NCI-H345 treated with DMSO at 0.1 percent for 48 hours (cell line): ENCODE measurements around the gene CDH13.

Experiments
- DNase-seq: peaks from one replicate; lab custom pipeline; 2025; ENCODE audit not compliant: unreplicated experiment; lab: John Stamatoyannopoulos, UW

The CDH13 gene

DNA sequence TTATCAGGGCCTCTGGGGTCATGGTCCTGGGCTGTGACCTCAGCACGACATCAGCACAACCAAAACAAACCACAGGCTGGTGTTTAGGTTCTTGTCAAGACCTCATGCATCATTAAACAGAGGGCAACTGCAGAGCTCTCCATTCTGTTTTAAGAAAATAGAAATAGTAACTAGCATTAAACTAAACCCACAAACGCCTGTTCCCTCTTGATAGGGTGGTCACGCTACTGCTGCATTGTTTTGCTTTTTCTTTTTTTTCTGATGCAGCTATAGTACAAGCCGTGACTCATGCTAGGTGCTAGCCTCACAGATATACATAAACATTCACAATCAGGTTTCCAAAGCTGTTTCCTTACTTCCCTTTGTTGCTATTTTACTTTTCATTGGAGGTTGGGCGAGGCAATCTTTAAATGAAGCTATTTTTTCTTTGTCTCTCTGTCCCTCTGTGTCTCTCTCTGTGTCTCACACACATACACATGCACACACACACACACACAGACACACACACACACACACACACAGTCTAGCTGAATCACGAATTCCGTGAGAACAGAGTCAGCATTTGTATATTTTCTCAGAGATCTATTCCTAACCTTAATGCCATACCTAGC lies 310.3 kb downstream of the CDH13 start:
- DNase-seq, result no peak

DNA sequence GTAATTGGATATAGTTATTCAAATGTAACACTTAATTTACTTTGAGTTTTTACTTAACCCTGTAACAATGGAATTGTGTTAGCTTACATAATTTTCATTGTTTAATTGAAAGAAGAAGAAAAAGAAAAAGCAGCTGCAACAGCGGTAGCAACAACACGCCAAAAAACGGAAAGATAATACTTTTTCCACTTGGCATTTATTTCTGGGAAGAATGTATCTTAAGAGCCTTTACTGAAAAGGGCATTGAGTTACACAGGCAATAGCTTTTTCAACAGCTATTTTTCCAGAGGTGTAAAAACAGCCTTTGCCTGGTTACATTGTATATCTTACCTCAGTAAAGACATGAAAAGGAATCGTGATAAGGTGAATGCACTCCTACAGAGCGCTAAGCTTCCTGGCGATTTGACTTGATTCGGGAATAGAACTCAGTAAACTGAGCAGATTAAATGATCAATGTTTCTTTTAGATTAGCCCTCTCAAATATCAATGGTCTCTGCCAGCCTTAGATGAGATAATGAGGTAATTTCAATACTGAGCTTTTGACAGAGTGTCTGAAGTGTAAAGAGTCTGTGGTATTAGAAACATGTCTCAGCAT lies 311.3 kb downstream of the CDH13 start:
- DNase-seq, result no peak

DNA sequence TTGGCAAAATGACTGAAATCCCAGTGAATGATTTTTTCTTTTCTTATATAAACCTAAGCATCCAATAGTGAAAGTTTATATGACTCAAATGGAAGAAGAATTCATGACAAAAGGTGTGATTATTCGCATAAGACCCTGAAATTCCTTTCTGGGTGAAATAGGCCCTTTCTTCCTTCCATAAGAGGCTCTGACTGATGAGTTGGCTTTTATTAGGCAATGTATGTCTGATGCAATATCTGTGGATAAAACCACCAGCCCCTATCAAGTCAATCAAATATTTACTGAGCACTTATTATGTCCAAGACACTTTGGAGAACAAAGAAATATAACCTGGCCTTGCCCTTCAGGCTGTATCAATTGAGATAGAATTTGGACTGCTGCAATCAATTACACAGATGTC lies 316.6 kb downstream of the CDH13 start:
- no peak for DNase-seq

DNA sequence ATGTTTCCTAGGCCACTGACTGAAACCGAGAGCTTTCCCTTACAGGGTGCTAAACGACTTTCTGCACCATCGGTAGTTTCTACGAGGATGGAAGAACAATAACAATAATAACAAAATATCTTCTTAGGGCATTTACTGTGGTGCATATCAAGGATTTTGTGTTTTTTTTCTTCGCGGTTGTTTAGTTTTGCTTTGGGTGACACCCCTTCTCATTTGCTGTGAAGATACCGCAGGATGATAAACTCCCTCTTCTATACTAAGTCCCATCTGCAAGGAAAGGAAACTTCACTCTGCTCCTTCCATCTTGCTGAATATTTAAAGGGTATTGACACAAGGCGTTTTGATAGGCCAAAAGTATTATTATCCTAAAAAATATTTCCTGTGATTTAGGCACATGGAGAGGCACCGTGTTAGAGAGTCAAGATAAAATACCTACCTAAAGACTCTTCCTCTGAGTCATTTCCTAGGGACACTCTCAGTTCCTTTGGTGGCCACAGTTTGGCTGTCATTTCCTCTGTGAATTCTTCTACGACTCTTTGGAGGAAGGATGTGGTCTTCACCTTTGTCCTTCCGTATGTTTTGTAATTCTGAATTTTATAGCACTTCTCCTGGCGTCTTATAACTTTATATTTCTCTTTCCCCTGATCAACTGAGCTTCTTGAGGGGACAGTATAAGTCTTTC lies 318.8 kb downstream of the CDH13 start:
- no peak for DNase-seq

DNA sequence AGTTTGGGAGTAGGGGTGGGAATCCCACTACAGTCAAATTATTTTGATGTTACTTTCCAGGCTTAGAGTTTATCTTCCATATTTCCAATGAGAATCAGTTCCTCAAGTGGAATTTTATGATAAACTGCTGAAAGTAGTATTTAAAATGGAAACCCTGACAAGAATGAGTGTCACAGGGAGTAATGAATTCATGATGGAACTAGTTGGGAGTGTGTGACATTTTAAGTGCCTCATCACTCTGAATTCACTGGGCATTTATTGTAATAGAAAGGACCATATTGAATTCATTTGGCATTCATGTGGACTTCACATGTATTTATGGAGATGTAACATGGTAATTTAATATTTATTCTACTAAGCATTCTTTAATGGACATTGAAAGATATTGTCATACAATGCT lies 320.9 kb downstream of the CDH13 start:
- DNase-seq, result no peak

DNA sequence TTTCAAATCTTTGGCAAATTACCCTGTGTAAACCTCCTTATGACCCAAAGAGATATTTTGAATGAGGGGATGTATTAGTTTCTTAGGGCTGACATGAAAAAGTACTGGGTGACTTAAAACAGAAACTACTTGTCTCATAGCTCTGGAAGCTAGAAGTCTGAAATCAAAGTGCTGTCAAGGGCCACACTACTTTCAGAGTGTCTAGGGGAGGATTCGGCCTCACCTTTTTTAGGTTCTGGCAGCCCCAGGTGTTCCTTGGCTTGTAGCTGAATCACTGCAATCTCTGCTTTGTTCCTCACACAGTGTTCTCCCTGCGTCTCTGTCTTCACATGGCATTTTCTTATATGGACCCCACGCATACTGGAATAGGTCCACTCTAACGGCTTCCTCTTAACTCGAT lies 322.2 kb downstream of the CDH13 start:
- DNase-seq, result no peak

DNA sequence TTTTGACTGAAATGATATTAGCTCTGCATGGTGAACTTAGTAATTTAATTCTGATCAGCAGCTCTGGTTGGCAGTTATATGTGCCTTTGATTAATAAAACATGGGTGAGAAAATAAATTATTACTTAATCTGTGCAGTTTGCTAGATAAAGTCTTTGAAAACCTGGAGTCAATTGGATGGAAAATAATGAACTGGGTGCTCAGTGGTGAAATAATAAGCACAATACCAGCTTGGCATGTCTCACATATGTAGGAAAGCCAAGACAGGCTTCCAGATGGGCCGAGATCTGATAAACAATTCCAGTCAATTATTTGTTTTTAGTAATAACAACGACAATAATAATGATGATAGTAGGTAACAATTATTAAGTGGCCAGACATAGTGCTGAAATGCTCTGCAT lies 326.7 kb downstream of the CDH13 start:
- no peak for DNase-seq

DNA sequence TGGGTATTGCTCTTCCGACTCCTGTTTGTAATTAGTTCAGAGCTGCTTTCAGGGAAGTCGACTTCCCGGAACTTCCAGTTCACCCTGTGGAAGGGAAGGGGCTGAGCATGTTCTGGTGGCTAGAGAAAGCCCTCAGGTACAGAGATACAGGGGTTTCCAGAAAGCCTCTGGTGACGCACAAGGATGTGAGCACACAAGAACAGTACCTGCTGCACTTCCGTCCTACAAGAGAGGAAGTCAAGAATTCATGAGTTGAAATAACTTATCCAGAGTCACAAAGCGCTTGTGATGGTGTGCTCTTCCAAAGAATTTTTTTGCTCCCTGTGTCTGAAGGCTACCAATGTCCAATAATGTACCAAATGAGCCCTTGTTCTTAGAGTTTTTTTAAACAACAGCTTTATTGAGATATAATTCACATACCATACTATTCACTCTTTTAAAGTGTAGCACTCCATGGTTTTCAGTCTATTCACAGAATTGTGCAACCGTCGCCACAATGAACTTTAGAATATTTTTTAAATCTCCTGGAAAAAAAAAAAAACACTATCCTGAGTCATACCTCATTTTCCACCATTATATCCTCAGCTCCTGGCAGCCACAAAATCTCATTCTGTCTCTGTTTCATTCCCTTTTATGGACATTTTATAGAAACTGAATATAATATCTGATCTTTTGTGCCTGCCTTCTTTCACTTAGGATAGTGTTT lies 327.6 kb downstream of the CDH13 start:
- DNase-seq, result no peak

DNA sequence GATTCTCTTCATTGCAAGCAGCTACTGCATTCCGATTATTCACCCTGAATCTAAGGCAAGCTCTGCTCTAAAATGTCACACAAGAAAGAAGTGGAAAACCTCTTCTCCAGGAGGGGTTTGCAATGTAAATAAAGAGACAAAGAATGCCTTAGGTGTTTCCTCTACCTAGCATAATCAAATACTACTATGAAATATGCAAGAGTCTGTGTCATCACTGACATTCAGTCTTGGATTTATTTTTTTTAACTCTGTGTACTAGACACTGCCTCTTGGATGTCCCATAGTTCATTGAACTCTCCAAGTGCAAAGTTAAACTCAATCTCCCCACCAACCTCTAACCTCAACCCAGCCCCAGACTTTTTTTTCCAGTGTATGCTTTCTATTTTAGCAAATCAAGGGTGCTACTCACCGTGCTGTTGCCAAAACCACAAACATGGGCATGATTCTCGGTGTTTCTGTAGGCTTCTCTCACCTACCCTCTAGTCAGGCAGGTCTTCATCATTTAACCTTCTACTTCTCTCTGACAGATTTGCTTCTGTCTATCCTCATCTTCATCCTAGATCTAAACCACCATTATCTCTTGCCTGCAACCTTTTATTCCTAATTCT lies 329.1 kb downstream of the CDH13 start:
- no peak for DNase-seq

DNA sequence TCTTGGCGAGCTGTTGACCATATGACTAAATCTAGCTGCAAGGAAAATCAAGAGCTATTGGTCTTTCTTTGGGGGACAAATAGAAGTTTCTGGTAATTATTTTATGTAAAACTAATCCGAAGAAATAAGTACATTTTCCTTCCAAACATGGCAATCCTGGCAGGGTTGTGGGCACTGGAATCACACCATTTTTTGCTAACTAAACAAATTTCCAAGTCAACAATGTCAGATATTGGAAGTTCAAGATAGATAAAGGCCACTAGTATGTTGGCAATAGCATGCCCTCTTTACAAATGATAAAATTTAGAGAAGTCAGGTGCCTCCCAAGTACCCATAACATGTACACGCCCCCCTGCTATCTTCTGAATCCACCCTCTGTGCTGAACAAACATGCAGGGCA lies 330.4 kb downstream of the CDH13 start:
- DNase-seq, result no peak

DNA sequence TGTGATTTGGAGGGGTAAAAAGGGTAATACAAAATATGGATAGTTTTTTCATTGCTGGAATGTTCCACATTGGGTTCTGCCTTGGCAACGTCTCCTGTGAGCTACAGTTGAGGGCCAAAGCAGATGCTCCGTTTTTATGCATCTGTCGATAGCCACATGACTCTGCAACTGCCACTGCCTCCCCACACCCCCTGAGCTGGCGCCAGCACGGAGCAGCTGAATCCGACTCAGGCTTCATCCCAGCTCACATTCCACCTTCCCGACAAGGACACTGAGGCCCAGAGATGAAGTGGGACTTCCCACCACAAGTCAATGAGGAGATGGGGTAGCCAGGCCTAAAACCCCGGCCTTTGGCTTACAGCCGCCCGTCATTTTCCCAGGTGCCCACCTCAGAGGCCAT lies 334.1 kb downstream of the CDH13 start:
- DNase-seq, result no peak

DNA sequence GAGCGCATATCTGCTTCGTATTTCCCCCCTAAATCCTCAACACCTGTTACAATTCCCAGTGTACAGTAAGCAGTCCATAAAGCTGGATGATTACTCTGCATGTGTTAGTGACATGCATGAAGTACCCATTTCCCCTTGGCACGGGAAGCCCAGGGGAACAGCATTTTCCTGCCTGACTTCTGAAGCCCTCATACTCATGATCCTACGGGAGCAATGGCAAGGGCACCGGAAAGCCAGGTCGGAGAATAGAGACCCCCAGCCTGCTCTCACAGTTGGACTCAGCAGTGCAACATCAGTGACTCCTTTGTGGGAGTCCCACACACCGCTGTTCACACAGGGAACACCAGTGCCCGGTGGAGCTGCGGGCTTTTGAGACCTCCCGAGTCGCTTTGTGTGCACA lies 336.9 kb downstream of the CDH13 start:
- DNase-seq, result no peak

DNA sequence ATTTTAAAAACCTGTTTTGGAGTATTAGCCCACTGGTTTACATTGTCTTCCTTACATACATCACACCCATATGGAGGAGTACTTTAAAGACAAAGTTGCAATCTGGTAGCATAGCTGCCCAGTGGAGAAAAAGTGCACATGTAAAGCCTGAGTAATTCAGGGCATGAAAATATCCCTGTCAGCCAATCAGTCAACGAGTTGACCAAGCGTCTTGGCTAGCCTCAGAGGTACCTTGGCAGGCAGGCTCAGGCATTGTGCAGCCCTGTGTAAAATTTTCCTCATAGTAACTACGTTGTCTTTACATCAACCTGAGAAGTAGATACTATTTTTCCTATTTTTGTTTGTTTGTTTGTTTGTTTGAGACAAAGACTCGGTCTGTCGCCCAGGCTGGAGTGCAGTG lies 339.0 kb downstream of the CDH13 start:
- DNase-seq, result no peak

DNA sequence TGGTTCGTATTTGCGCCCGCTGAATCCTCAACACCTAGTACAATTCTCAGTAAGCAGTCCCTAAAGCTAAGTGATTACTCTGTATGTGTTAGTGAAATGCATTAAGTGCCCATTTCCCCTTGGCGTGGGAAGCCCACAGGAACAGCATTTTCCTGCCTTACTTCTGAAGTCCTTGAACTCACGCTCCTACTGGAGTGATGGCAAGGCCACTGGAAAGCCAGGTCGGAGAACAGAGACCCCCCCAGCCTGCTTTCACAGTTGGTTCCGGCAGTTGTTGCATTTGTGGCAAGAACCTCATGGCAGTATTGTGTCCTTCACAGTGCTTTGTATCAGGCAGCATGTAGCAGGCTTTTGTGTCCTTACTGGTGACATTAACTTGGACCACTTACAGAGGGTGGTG lies 340.7 kb downstream of the CDH13 start:
- DNase-seq, result no peak

DNA sequence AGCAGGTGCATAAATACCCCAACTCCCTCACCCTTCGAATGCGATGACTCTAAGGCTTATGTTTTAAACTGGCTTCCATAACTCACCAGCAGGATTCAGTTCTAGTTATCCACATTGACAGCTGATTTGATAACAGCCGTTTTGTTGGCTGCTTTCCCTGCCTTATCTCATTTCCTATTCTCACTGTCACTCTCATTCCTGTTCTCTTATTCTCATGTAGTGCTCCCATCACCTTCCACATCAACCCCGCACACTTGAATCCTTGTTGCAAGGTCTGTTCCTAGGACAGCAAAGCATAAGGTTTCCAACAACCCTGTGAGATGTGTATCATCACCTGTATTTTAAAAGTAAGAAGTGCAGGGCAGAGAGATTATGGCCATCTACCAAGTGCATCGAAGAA lies 344.4 kb downstream of the CDH13 start:
- DNase-seq, result no peak

DNA sequence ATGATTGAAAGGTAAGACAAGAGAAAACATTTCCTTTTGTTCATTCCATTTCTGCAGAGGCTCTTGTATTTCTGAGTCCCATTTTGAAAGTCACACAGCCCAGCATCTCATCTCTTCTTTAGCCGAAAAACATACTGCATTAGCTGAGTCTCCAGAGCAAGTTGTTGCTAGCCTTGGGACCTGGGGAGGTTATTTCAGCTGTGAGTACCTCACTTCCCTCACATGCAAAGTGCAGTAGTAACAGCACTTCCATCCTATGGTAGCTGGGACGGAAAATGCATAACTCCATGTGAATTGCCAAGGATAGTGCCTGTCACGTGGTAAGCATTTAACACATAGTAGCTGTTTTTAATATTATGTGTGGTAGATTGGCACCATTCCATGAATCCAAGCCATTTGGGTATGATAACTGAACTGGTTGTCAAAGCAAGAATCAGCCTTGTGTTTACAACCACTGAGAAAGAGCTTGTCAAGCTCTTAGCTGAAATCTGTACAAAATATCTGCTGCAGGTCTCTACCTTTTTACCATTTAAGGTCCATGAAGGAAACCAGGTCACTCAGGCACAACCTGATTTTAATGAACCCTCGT lies 345.7 kb downstream of the CDH13 start:
- DNase-seq, result no peak

DNA sequence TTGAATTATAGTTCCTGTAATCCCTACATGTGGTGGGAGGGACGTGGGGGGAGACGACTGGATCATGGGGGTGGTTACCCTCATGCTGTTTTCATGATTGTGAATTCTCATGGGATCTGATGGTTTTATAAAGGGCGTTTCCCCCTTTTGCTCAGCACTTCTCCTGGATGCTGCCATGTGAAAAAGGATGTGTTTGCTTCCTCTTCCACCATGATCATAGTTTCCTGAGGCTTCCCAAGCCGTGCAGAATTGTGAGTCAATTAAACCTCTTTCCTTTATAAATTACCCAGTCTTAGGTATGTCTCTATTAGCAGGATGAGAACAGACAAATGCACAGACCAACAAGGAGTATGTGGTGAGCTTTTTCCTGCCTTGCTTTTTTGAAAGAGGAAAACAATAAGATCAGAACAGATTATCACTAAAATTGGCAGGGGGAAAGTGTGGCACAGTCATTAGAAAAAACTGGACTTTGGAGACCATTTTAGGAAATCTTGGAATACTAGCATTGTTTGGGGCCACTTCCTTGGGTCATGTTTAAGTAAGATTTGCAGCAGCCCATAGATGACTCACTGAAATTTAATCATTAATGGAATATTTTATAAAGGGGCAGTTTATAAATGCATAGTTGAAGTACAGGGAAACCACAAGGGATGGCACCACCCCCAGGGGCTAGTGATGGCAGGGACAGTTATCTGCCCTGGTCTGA lies 352.8 kb downstream of the CDH13 start:
- DNase-seq, result no peak

DNA sequence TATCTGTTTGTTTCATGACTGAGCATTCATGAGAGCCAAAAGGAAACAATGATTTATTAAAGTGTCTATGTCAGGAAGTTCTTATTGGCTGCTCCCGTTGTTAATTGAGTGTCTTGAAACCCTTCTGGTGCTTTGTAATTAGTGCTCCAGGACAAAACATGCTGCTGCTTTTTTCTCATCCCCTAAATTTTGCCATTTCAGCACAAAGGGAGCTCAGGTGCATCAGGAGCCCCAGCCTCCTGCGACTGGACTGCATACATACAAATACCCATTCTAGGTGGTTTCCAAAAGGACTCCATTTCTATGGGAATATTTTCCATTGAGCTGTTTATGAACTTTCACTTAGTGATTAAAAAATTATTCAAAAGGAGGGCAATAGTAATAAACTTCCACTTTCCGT lies 354.0 kb downstream of the CDH13 start:
- DNase-seq, result no peak

DNA sequence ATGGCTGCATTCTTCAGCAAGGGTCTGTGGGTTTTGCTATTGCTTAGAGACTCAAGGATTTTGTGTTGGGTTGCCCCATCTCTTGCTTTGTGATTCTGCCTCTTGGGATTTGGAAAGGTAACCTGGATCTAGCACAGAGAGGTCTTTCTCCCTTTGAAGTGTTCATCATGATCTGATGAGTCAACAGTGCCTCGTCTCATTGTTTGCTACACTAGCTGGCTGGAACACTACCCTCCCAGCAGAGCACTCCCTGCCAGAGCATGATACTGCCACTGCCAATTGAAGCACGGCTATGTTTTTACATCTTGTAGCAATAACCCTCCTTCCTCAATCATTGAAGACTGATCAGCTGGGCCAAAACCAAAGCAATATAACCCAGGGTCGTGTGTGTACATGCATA lies 361.0 kb downstream of the CDH13 start:
- no peak for DNase-seq

DNA sequence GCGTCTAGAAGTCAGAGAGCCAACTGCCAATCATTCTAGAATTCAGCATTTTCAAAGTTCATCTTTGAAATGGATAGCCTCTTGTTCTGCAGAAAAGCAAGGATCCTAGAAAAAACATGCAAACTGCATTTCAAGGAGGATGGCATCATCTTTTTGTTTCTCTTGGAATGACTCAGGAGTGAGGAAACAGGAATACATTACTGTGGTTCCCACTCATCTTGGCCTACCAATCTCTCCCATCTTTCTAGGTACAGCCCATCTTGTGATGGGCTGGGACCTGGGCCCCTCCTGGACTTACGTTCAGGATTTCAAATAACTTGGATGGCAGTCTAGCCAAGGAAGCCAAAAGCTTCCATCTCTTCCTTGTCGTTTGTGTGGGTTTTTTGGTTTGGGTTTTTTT lies 363.4 kb downstream of the CDH13 start:
- DNase-seq, result no peak

DNA sequence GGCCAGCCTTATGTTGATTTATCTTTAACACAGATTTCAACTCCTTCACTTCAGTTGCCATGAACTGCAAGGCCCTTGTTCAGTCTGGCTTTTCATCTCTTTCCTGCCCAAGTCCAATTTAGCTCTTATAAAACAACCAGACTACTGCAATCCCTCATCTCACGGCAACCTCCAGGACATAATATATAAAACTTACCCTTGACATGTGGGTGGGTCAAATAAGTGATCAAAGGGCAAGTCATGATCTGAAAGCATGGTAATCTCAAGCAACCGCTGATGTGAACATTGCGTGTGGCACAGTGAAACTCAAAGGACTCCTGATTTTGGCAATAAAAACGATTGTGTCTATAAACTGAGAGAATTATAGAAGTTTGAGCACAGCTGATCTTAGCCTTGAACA lies 364.6 kb downstream of the CDH13 start:
- DNase-seq, result no peak
